ELR (cell line): Measurements from ENCODE around the gene NEDD4.
"Not testable (repeated sequence)": the region's sequence is repeated elsewhere in the genome, so short reads cannot be mapped to it uniquely, and the experiment has no call there.

ENCODE experiments used
- DNase-seq: peaks from one replicate; pipeline ENCODE4 v3.0.0-alpha.2; 2015; ENCODE audit warnings: low read depth

NEDD4 gene

DNA sequence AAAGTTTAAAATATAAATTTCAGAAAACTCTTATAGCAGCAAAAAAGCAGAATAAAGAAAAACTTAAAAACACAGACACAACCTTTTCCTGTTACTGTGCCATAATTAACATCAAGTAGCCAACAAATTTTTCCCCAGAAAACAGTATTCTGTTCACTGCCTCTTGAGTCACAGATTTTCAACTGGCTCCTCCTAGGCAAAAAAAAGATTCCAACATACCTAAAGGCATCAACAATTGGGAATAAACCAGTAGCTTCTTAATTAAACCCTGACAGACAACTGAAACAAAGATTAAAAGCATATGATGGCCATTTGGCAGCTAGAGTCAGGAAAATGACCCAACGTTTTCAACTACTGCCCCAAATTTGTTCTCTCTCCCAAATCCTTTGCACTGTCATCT, 10.9 kb upstream of the NEDD4 start:
- not testable (repeated sequence) for DNase-seq

DNA sequence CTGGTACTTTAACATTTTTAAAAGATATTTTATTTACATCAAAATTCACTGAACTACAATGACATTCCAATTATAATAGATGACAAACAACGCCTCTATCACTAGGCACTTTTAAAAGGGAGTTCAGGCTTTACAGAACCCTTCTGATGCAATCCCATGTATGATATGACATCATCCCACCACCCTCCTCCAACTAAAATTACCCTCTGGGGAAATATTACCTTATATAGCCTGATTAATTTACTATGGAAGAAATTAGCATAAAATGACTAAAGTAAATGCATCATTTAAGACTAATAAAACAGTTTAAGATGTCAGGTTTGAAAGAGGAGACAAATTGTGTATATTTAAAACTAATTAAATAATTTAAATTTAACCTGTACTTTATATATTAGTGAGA, 10.4 kb upstream of the NEDD4 start:
- DNase-seq: not testable (repeated sequence)

DNA sequence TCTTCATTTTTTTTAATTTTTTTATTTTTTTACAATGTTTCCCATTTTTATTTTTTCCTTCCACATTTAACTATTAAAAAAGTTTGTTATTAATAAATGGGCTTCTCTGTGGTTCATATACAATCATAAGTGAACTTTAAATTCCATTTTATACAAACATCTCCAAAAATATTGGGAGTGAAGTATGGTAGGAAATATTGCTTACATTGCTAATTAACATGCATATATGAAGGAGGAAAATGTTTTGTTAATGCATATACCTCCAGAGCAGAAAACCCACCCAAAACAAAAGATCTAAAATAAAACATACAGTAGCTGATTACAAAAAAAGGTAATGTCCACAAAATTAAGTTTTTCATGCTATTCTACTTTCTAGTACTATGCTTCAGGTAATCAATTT, 9.9 kb upstream of the NEDD4 start:
- not testable (repeated sequence) for DNase-seq

DNA sequence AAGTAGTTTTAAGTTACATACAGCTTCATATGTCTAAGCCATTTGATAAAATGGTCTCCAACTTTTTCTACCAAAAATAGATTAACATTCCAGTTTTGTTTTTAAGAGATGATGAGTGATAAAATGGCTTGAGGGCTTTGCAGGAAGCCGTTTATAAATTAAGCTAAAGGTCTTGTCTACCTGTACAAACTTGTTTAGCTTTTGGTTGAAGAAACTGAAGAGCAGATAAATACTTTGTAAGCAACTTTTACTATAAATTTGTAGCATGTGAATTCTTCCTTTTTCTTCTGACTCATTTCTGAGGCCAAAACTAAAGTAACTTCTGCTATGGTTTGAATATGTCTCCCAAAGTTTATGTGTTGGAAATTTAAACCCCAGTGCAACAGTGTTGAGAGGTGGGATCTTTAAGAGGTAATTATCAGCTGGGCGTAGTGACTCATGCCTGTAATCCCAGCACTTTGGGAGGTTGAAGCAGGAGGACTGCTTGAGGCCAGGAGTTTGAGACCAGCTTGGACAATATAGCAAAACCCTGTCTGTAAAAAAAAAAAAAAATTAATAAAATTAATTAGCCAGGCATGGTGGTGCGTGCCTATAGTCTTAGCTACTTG, 8.2 kb upstream of the NEDD4 start:
- no peak for DNase-seq

DNA sequence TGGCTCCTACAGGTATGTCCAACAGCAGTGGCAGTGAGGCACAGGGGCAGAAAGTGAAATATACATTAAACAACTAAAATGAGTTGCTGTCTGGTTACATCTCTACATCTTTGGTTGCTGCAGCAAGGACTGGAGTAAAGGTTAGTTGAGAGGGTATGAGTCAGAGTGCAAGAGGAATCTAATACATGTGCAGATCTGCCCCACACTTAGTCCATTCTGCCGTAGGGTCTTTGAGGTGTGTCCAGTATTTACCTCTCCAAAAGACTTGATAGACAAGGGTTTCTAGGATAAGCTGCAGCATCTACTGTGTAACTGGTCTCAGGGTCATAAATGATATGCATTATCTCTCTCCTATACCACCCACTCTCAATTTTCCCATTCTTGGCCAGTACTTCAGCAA, 6.2 kb upstream of the NEDD4 start:
- peak; percentile 33 for DNase-seq

DNA sequence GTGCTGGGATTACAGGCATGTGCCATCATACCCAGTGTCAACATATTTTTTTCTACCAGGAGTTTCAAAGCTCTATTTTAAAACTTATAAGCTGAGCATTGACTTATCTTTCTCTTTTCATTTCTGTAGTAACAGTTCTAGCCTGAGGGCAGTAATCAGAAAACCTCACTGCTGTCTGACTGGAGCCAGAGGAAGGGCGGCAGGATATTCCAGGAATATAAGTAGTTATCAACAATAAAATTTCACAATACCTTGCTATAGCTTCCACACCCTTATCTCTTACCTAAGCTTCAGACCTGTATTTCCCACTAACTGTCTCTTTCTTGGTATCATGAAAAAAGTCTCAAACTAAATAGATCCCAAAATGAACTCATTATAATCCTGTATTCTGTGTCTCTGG, 5.1 kb upstream of the NEDD4 start:
- DNase-seq: peak; percentile 28

DNA sequence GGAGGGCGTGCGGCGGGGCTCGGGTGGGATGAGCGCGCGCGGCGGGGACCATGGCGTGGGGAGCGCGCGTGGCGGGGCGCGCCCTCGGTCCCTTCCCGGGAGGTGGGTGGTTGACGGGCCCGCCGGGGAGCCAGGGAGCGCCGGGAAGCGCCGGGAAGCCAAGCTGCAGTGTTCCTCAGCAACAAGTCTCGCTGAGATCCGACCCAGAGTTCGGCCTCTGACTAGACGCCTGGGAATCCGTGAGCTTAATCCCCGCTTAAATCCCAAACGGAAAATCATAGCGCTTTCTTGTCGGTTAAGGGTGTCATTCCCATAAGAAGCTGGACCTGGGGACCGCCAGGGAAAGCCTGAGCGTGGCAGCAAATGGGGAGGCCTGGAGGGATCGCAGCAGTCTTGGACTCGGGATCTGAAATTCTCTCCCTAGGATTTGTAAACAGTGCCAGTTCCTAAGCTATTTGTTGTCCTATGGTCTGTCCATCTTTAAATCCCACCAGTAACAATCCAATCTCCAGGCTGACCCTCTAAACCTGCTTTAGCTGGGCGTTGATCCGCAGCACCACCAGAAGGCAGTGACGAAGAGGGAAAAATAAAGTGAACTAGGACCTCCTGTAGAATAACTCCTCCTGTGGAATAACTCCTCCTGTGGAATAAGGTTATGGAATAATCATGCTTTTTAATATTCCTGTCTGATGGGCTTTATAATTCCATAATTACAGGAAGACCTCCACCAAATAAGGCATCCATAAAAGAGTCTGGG, 570 bp upstream of the NEDD4 start:
- DNase-seq: peak; percentile 78

DNA sequence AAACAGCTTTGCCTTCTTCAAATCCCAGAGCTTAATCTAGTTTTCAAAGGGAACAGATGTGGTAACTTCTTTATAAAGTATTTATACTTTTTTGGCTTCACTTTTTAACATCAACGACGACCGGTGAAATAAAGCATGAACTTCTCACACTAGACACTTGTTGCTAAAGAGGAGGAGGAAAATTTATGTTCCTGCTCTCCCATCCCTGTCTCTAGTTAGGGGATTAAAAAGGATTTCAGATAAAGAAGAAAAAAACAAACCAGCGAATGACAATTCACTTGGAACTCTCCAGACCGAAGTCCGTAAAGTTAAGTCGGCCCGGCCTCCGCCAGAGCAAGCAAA, 672 bp downstream of the NEDD4 start:
- no peak for DNase-seq

DNA sequence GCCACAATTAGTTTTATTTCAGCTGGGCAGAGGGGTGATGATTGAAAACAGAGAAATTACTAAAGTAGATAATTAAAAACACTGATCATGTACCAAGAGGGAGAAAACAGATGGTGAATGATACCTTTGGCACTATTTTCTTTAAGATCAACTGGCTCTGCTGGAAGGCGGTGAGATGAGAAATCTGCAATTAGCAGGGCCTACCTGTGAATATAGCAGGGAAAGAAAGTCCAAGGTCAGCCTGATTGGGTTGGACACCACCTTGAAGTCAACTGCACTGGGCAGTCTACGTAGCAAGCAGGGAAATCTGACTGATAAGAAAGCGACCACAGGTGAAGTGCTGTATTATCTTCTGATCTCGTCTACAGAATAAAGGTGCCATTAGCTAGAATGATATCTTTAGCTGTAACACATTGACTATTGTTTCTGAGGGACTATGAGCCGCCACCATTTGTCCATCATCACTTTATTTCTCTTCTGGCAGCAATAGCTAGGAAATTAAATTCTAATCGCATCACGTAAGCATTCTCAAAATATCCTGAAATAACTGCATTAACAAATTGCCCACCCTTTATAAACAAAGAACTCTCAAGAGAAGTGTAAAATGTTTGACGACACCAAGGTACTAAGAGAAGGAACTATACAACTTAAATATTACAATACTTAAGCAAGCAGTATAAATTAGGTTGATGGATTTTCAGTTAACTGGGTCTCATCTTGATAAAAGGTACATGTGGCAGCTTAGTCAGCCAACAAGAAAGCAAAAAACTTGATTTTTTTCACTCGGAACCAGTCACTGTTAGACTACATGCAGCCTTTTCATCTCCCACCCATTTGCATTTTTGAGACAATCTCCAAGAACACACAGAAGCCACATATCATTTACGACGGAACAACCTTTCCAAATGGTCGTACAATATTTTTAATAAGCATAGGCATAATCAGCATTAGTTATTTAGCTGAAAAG, 1.3 kb downstream of the NEDD4 start:
- DNase-seq: peak; percentile 25

DNA sequence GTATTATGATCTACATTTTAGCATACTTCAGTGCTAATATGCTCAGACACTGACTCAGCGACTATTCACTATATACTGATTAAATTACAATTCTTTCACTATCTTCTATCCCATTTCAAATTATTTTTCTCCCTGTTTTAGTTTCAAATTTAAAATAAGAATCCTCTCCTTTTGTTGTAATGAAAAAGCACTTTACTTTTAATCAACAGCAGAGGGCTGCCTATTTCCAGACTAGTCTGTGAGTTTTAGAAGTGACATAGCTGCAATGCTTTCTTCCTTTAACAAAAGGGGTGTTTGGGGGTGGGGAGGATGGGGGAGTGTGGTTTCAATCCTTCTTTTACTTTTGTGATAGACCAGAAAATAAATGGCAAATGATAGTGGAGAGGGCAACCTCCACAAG, 2.4 kb downstream of the NEDD4 start:
- DNase-seq: no peak

DNA sequence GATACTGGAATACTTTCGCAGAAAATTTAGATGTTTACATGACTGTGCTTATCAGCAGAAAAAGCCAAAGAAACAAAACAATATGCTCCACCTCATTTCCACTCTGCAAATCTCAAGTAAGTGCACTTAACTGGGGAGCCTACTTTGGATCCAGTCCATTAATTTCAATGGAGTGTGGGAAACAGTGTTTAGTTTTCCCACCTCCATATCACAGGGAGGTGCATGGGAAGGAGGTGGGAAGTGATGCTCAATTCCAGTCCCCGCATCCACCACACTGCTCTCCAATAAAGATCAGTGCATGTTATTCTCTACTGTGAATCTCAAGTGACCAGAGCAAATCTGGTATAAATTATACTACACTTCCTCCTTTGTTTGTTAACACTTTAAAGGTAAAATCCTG, 2.9 kb downstream of the NEDD4 start:
- no peak for DNase-seq

DNA sequence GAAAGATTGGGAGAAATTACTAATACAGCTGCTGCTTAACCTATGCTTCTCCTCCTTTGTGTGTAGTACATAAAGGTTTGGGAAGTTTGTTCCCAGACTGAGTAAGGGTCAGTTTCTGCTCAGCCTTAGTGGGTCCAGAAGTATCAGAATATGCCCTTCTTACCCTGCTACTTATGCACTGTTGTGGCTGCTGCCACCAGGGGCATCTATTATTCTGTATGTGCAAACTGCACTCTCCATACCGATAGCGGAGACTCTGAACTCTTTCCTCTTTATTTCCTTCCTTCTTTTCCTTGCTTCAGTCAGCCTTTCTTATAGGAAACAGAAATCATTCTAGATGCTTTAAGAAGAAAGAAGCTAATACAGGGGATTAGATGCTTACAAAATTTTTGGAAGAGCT, 4.0 kb downstream of the NEDD4 start:
- DNase-seq: no peak

DNA sequence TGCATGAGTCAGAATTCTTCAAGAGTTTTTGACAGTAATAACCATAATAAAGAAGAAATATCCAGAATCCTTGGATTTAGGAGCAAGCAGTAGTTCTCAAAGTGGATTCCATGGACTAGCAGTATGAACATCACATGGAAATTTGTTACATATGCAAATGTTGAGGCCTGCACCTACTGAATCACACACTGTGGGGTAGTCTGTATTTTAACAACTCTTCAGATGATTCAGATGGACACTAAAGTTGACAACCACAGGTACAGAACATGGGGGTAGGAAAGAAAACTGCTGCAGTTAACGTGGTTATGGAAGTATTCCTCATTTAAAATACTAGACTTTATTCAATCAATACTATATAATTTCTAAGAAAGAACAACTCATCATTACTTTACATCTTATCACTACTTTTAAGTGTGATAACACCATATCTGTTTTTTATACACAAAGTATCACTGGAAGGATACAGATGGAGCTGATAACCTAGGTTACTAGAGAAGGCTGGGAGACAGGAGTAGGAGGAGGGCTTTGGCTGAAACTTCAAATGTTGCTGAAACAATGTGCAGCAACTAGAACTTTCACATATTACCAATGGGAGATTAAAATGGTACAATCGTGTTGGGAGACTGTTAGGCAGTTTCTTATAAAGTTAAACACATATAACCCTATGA, 11.7 kb downstream of the NEDD4 start:
- no peak for DNase-seq

DNA sequence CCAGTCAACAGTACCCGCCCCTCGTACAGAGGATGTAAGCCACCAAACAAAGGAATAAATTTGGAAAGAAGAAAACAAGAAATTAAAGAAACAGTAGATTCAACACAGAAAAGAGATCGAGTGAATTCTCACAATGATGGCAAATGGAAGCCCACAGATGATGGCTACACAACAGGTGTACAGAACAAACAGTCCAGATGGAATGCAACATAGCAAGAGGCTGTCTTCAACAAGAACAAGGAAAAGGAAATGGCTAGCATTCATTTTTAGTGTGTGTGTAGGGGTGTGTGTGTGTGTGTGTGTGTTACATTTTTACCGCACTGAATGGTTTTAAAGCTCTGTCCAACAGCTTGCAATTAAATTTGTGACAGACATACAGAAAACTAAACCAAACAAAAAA, 12.9 kb downstream of the NEDD4 start:
- DNase-seq: no peak

DNA sequence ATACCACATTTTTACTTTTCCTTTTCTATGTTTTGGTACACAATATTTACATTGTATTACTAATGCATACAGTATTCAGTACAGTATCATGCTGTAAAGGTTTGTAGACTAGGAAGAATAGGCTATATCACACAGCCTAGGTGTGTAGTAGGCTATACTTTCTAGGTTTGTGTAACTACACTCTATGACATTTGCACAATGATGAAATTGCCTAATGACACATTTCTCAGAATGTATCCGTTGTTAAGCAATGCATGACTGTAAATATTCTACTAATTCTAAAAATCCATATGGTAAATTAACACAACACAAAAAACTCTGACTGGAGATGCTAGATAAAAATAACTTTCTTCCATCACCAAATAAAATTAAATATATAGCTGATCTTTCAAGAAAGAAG, 16.2 kb downstream of the NEDD4 start:
- no peak for DNase-seq

DNA sequence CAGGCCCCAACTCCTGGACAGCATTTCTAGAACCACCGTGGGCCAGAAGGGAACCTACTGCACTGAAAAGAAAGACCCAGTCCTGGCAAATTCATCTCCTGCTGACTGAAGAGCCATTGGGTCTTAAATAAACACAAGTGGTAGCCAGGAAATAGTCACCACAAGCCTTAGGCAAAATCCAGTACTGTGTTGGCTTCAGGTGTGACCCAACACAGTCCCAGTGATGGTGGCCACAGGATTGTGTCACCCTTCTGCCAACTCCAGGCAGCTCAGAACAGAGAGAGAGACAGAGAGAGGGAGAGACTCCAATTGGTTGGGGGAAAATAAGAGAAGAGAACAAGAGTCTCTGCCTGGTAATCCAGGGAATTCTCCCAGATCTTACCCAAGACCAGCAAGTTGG, 23.1 kb downstream of the NEDD4 start:
- peak; percentile 20 for DNase-seq

DNA sequence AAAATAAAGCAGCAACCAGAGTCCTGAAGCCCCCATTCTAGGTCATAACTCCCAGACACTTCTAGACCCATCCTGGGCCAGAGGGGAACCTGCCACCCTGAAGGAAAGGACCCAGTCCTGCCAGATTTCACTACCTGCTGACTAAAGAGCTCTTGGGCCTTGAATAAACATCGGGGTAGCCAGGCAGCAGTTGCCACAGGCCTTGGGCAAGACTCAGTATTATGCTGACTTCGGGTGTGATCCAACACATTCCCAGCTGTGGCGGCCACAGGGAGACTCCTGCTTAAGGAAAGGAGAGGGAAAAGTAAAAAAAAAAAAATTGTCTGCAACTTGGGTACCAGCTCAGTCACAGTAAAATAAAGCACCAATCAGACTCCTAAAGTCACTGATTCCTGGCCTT, 23.8 kb downstream of the NEDD4 start:
- DNase-seq: no peak

DNA sequence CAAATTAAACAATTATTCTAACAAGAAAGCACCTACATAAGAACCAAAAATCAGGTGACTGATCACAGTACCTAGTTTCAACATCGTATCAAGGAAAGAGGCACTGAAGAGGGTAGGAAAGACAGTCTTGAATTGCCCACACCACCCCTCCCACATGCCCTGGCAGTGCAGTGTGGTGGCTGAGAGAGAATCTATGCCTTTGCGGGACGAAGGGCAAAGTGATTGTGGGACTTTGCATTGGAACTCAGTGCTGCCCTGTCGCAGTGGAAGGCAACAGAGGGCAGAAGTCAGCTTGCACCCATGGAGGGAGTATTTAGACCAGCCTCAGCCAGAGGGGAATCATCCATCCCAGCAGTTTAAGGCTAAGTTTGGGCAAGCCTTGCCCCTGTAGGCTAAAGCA, 24.5 kb downstream of the NEDD4 start:
- DNase-seq: no peak

DNA sequence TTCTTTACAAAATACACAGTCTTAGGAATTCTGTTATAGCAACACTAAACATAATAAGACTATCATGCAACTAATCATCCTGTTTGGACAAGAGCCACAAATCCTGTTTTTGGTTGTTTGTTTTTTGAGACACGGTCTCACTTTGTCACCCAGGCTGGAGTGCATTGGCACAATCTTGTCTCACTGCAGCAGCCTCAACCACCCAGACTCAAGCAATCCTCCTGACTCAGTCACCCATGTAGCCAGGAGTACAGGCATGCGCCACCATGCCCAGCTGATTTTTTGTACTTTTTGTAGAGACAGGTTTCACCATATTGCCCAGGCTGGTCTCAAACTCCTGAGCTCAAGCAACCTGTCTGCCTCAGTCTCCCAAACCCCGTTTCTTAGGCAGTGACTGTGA, 28.3 kb downstream of the NEDD4 start:
- no peak for DNase-seq

DNA sequence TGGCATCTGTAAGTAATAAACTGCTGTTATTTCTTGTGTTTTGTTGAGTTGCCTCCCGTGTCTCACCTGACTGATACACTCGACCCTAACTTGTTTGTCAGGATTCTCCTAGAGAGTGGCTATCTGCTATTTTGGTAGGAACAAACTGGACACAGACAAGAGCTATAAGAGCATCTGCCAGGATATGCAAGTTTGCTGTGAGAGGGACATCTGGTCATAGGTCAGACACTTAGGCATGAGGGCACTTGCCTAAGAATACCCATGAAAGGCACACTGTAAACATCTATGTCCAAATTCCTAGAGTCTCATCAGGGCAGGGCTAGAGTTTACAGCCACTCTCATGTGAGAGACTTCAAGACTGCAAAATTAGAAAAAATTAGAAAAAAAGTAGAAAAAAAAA, 32.5 kb downstream of the NEDD4 start:
- no peak for DNase-seq

DNA sequence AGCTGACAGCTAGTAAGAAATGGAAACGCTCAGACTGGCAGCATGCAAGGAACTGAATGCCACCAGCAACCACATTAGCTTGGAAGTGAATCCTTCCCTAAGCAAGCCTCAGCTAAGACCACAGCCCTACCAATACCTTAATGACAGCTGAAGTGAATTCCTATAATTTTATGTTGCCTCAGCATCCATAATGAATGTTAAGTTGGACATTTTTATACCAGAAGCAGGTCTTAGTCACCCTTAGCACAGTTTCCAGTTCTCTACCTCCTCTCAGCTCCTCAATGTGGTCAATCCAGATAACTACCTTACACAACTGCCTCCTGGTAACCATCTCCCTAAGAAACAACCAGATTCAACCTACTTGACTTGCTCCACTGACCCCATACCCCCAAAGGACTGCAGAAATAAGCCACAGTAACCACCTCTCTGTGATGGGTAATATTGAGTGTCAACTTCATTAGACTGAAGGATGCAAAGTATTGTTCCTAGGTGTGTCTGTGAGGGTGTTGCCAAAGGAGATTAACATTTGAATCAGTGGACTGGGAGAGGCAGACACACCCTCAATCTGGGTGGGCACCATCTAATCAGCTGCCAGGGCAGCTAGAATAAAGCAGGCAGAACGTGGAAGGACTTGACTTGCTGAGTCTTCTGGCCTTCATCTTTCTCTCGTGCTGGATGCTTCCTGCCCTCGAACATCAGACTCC, 33.5 kb downstream of the NEDD4 start:
- no peak for DNase-seq

DNA sequence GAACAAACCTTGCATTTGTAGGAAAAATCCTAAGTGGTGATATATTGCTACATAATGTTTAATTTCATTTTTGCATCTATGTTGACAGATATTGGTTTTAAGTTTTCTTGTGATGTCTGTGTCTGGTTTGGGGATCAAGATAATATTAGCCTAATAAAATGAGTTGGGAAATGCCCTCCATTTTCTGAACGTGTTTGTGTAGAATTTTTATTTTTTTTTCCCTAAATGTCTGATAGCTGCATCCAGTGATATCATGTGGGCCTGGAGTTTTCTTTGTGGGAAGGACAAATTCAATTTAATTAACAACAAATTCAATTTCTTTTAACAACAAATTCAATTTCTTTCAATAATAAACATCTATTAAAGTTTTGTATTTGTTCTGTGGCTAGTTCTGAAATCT, 35.1 kb downstream of the NEDD4 start:
- no peak for DNase-seq
